H1 (cell line): ENCODE results near the gene NUDT3. TPM values are rescaled to one million over a fixed set of nuclear protein-coding genes. Genes with fewer than 3 reads are reported as not detected.
A peak's percentile ranks its signal among the peaks of the same experiment; 100 is the strongest.

Experiments used
- CTCF ChIA-PET: fragments of 300-600 bp; sonication (Branson Sonifier 250); formaldehyde crosslinking; loops from one replicate; lab custom pipeline; 2021; ENCODE audit not compliant: partially characterized antibody; lab: Charles Lee
- POLR2A ChIA-PET: fragments of 300-600 bp; sonication (Branson Sonifier 250); formaldehyde crosslinking; loops from one replicate; lab custom pipeline; 2021; ENCODE audit warnings: inconsistent platforms; ENCODE audit not compliant: partially characterized antibody; lab: Charles Lee
- DNase-seq, 2 experiments: peaks; one replicate each; pipeline versions ENCODE4 v3.0.0 to v3.0.0-alpha.2; 2010 to 2022; ENCODE audit warnings: low spot score in 2 of 2, low read depth in 1 of 2, mixed read lengths in 1 of 2
- FAIRE-seq: peaks from 2 replicates; lab custom pipeline; 2011; peaks lifted over from hg19 to GRCh38; lab: Jason Lieb, UNC
- H2AFZ ChIP-seq: 2 replicates; pipeline ENCODE4 v1.8.1; 2012; ENCODE audit warnings: low read length, inconsistent platforms
- H2AK5ac ChIP-seq: 2 replicates; pipeline ENCODE4 v1.6.1; 2013; ENCODE audit warnings: low read depth, low read length
- H2BK120ac ChIP-seq: replicated peaks from 2 replicates; pipeline ENCODE3; 2013; ENCODE audit warnings: low read depth, low read length, inconsistent platforms
- H2BK12ac ChIP-seq: 2 replicates; pipeline ENCODE4 v1.6.1; 2013; ENCODE audit warnings: low read depth, low read length
- H2BK15ac ChIP-seq: 2 replicates; pipeline ENCODE4 v1.6.1; 2013; ENCODE audit warnings: low read length
- H2BK20ac ChIP-seq: 2 replicates; pipeline ENCODE4 v1.6.1; 2013; ENCODE audit warnings: low read length
- H2BK5ac ChIP-seq: 2 replicates; pipeline ENCODE4 v1.6.1; 2013; ENCODE audit warnings: low read depth, low read length
- H3K14ac ChIP-seq: 2 replicates; pipeline ENCODE4 v1.6.1; 2013; ENCODE audit warnings: inconsistent platforms; ENCODE audit not compliant: insufficient read length
- H3K18ac ChIP-seq: 2 replicates; pipeline ENCODE4 v1.6.1; 2013; ENCODE audit warnings: low read length; ENCODE audit errors: extremely low read depth
- H3K23ac ChIP-seq: 2 replicates; pipeline ENCODE4 v1.6.1; 2013; ENCODE audit warnings: inconsistent platforms; ENCODE audit not compliant: insufficient read length
- H3K23me2 ChIP-seq: 2 replicates; pipeline ENCODE4 v1.6.1; 2013; ENCODE audit warnings: low read depth, low read length
- H3K27ac ChIP-seq: 2 replicates; pipeline ENCODE4 v1.6.1; 2011; ENCODE audit warnings: low read depth, low read length, inconsistent platforms
- H3K27me3 ChIP-seq, 4 experiments: replicated peaks in 1 of 4; 1 replicate in 1 of 4; 2 replicates in 3 of 4; pipeline versions ENCODE4 v1.6.1 to v1.8.1; 2011 to 2013; ENCODE audit warnings: low read length in 3 of 4, mild to moderate bottlenecking in 3 of 4, inconsistent platforms in 2 of 4, mixed read lengths in 2 of 4, moderate library complexity in 1 of 4; ENCODE audit not compliant: control insufficient read depth in 3 of 4, insufficient read depth in 3 of 4; ENCODE audit errors: extremely low read depth in 1 of 4
- H3K36me3 ChIP-seq, 4 experiments: 2 replicates each; pipeline versions ENCODE4 v1.6.1 to v1.8.1; 2011 to 2013; ENCODE audit warnings: mild to moderate bottlenecking in 4 of 4, low read length in 3 of 4, moderate library complexity in 2 of 4, control low read depth in 1 of 4, inconsistent platforms in 1 of 4; ENCODE audit not compliant: insufficient read depth in 4 of 4, control insufficient read depth in 2 of 4
- H3K4ac ChIP-seq: replicated peaks from 2 replicates; pipeline ENCODE3; 2013; ENCODE audit warnings: low read length, low read depth, mixed read lengths, inconsistent platforms; ENCODE audit not compliant: insufficient read length
- H3K4me1 ChIP-seq, 4 experiments: replicated peaks in 1 of 4; 1 replicate in 1 of 4; 2 replicates in 3 of 4; pipeline versions ENCODE4 v1.6.1 to v1.8.1; 2011 to 2013; ENCODE audit warnings: low read length in 3 of 4, inconsistent platforms in 2 of 4, mixed read lengths in 1 of 4; ENCODE audit not compliant: insufficient read depth in 4 of 4, control insufficient read depth in 3 of 4
- H3K4me2 ChIP-seq, 2 experiments: 2 replicates each; pipeline versions ENCODE4 v1.6.1 to v1.8.1; 2011 to 2013; ENCODE audit warnings: low read depth in 2 of 2, low read length in 2 of 2, control low read depth in 1 of 2, inconsistent platforms in 1 of 2, mild to moderate bottlenecking in 1 of 2; ENCODE audit not compliant: insufficient read depth in 1 of 2
- H3K4me3 ChIP-seq, 4 experiments: fragments of 200-600, 300-600 bp in 1 of 4; sonication (generic), shearing (Covaris generic), sonication (Bioruptor Twin) in 1 of 4; 2 replicates each; pipeline versions ENCODE4 v1.5.1 to v1.8.1; 2011 to 2016; ENCODE audit warnings: low read length in 4 of 4, low read depth in 3 of 4, control low read depth in 2 of 4, inconsistent platforms in 2 of 4, mild to moderate bottlenecking in 2 of 4, mixed read lengths in 1 of 4, moderate library complexity in 1 of 4; ENCODE audit not compliant: insufficient read depth in 2 of 4; ENCODE audit errors: extremely low read depth in 1 of 4
- H3K56ac ChIP-seq: replicated peaks from 2 replicates; pipeline ENCODE3; 2013; ENCODE audit warnings: low read depth, mild to moderate bottlenecking, mixed read lengths, low read length, inconsistent platforms; ENCODE audit not compliant: insufficient read length
- H3K79me1 ChIP-seq: 2 replicates; pipeline ENCODE4 v1.6.1; 2013; ENCODE audit warnings: low read depth, low read length, control low read depth
- H3K79me2 ChIP-seq, 2 experiments: 2 replicates each; pipeline versions ENCODE4 v1.6.1 to v1.8.1; 2012 to 2013; ENCODE audit warnings: low read length in 2 of 2, mild to moderate bottlenecking in 2 of 2, inconsistent platforms in 1 of 2; ENCODE audit not compliant: insufficient read depth in 2 of 2, control insufficient read depth in 1 of 2
- H3K9ac ChIP-seq, 4 experiments: replicated peaks in 1 of 4; 1 replicate in 1 of 4; 2 replicates in 3 of 4; pipeline versions ENCODE4 v1.6.1 to v1.8.1; 2011 to 2013; ENCODE audit warnings: low read depth in 3 of 4, low read length in 3 of 4, control low read depth in 2 of 4, mild to moderate bottlenecking in 2 of 4, moderate library complexity in 2 of 4, inconsistent platforms in 1 of 4; ENCODE audit errors: extremely low read depth in 1 of 4
- H3K9me3 ChIP-seq, 2 experiments: 2 replicates each; pipeline versions ENCODE4 v1.6.1 to v1.8.1; 2012 to 2013; ENCODE audit warnings: mild to moderate bottlenecking in 2 of 2, moderate library complexity in 2 of 2, control low read depth in 1 of 2, inconsistent platforms in 1 of 2, low read depth in 1 of 2, low read length in 1 of 2, mixed read lengths in 1 of 2; ENCODE audit not compliant: insufficient read depth in 2 of 2
- H4K20me1 ChIP-seq, 2 experiments: replicated peaks in 1 of 2; 2 replicates each; pipeline versions ENCODE3 to v1.8.1; 2011 to 2013; ENCODE audit warnings: inconsistent platforms in 2 of 2, low read length in 2 of 2, mild to moderate bottlenecking in 1 of 2; ENCODE audit not compliant: insufficient read depth in 2 of 2, control insufficient read depth in 1 of 2
- H4K5ac ChIP-seq: 2 replicates; pipeline ENCODE4 v1.6.1; 2013; ENCODE audit warnings: low read length, low read depth, mixed read lengths, inconsistent platforms; ENCODE audit not compliant: insufficient read length
- H4K8ac ChIP-seq: 2 replicates; pipeline ENCODE4 v1.8.0; 2013; ENCODE audit warnings: mild to moderate bottlenecking, moderate library complexity, low read length, inconsistent platforms; ENCODE audit not compliant: insufficient read depth; ENCODE audit errors: extremely low read depth
- H4K91ac ChIP-seq: replicated peaks from 2 replicates; pipeline ENCODE3; 2013; ENCODE audit warnings: low read length, mixed read lengths, inconsistent platforms; ENCODE audit not compliant: insufficient read length
- KDM5A ChIP-seq: fragments of 200-600 bp; IDR thresholded peaks from 2 replicates; pipeline ENCODE4 v1.7.1; 2012; ENCODE audit warnings: mild to moderate bottlenecking, low read length, inconsistent platforms, mixed read lengths
- POU5F1 ChIP-seq: IDR thresholded peaks from 2 replicates; pipeline ENCODE4 v1.6.1; 2011; ENCODE audit warnings: low read depth, mild to moderate bottlenecking, low read length, moderate library complexity
- RBBP5 ChIP-seq: IDR thresholded peaks from 2 replicates; pipeline ENCODE4 v1.7.1; 2012; ENCODE audit warnings: low read depth, mild to moderate bottlenecking, inconsistent platforms, low read length, moderate library complexity, borderline replicate concordance
- RNF2 ChIP-seq: fragments of 200-900, 300-1000 bp; sonication (generic); IDR thresholded peaks from 2 replicates; pipeline ENCODE4 v1.7.1; 2016; ENCODE audit warnings: borderline replicate concordance, low read depth, mild to moderate bottlenecking, antibody characterized with exemption, low read length; ENCODE audit not compliant: poor library complexity, severe bottlenecking; ENCODE audit errors: missing control alignments
- SAP30 ChIP-seq: fragments of 300-600 bp; sonication (generic); IDR thresholded peaks from 2 replicates; pipeline ENCODE4 v1.7.1; 2012; ENCODE audit warnings: low read length, moderate library complexity, mild to moderate bottlenecking, inconsistent platforms; ENCODE audit not compliant: insufficient read depth, insufficient replicate concordance
- TEAD4 ChIP-seq: IDR thresholded peaks from 2 replicates; pipeline ENCODE4 v1.6.1; 2012; ENCODE audit warnings: low read depth, low read length, inconsistent platforms, mixed read lengths
- WGBS, 2 experiments: shearing (Covaris generic) in 1 of 2; methylation state at CpG; one replicate each; pipeline versions ENCODE4 v1.1.6 to v1.1.7; 2013 to 2015; ENCODE audit warnings: low lambda C conversion rate in 2 of 2, mixed read lengths in 2 of 2, inconsistent platforms in 1 of 2, low coverage in 1 of 2, missing lambda C conversion rate in 1 of 2; ENCODE audit not compliant: insufficient replicate concordance in 2 of 2, insufficient coverage in 1 of 2, insufficient read length in 1 of 2; ENCODE audit errors: extremely low coverage in 1 of 2, missing lambda C conversion rate in 1 of 2; 5-methylcytosine and 5-hydroxymethylcytosine counted together
- polyA plus RNA-seq, 7 experiments: library from polyadenylated mRNA; depleted of rRNA in 3 of 7; stranded (reverse) in 5 of 7; unstranded in 2 of 7; fragments of >200 nt in 5 of 7; fragments of 200-250 nt in 2 of 7; gene quantifications; 1 replicate in 5 of 7; 2 replicates in 1 of 7; 4 replicates in 1 of 7; pipeline versions ENCODE4 v1.2.1 to v1.2.3, GENCODE V29; 2011 to 2013; ENCODE audit warnings: missing spikeins in 2 of 7, mixed read lengths in 2 of 7
- total RNA-seq: library from RNA; stranded (reverse); fragmentation: NEBNext Ultra II Directional; extraction: Animal tissue kit (Norgen Biotek cat#: 25700); gene quantifications from 2 replicates; pipeline ENCODE4 v1.2.1, GENCODE V29; 2021

NUDT3 gene
- total and polyA plus RNA-seq, 2 of the 8 experiments (the other 6 are each of a cell fraction or from before 2014, with no cell fraction given) = 14.1 to 36.9 TPM

GRCh38 chr6:34362909-34363680 lies 29.4 kb downstream of the NUDT3 start:
- Histone ChIP-seq H2BK5ac (no peak overlapping the region), H2BK12ac (no peak overlapping the region), H4K91ac (no peak overlapping the region), H2BK15ac (no peak overlapping the region), H3K27ac (no peak overlapping the region), H3K56ac (no peak overlapping the region), H3K23ac (no peak overlapping the region), H3K4me2 (peak overlapping the region in 1 of 2 experiments; percentile 34; a peak in 1 of 4 replicates), H3K18ac (no peak overlapping the region), H2AFZ (no peak overlapping the region), H3K79me1 (no peaks in the 10 kb centered on the region), H3K79me2 (peaks cover 3 to 70% of the 10 kb centered on the region in 2 experiments; a peak in 3 of 4 replicates), H4K8ac (no peak overlapping the region), H3K23me2 (no peaks in the 10 kb centered on the region), H3K36me3 (no peaks in the 10 kb centered on the region), H2BK120ac (no peak overlapping the region), H3K4me3 (no peak overlapping the region), H4K20me1 (peaks cover 0 to 3% of the 10 kb centered on the region in 2 experiments), H3K14ac (no peak overlapping the region), H3K27me3 (no peaks in the 10 kb centered on the region), H2AK5ac (no peak overlapping the region), H3K4me1 (peaks cover 0 to 7% (median 5%) of the 10 kb centered on the region in 4 experiments; a peak in 4 of 7 replicates), H3K4ac (no peak overlapping the region), H4K5ac (no peak overlapping the region), H2BK20ac (no peak overlapping the region), H3K9ac (no peak overlapping the region), H3K9me3 (no peaks in the 10 kb centered on the region)
- 74% methylated on average over 7 of the region's 7 CpGs; no CpG with 5 or more reads in 1 of the 2 experiments for WGBS, 2 experiments
- FAIRE-seq (no peak), DNase-seq (no peak)
- CTCF ChIA-PET = interaction anchor here (0.6 to 2.0 kb wide), 4 partner anchors 13 to 336 kb away, joined by 3 to 6 read pairs (median 3); partner anchors contain the start of gene SMIM29
- POLR2A ChIA-PET = interaction anchor here (1.1 to 1.2 kb wide), 3 partner anchors 12 to 58 kb away, joined by 4 read pairs; no protein-coding TSS in a partner anchor
- TF ChIP-seq KDM5A (no peak), POU5F1 (no peak), RBBP5 (no peak), TEAD4 (no peak), SAP30 (no peak), RNF2 (no peak)
